Coronary artery (tissue), 2 donors: ENCODE results near the gene LHX6.

Experiments
- DNase-seq: peaks from one replicate; pipeline ENCODE4 v3.0.0-alpha.2; 2017; ENCODE audit warnings: low spot score
- H3K27ac ChIP-seq, 2 donors: fragments of 200-600 bp; sonication (generic); one replicate each; pipeline ENCODE4 v1.5.1; 2016 to 2019
- H3K4me3 ChIP-seq: fragments of 200-600 bp; sonication (generic); 2 replicates; pipeline ENCODE4 v1.5.1; 2016; ENCODE audit warnings: mild to moderate bottlenecking, moderate library complexity
- CTCF ChIP-seq: fragments of 200-600 bp; sonication (generic); IDR thresholded peaks from one replicate; pipeline ENCODE4 v1.5.1; 2019; ENCODE audit warnings: antibody characterized with exemption

LHX6 gene

GRCh38 chr9:122215663-122216062 is 13.1 kb downstream of the LHX6 start:
- H3K27ac ChIP-seq = no peak overlapping the region
- no peak for DNase-seq
- H3K4me3 ChIP-seq = no peak overlapping the region
- TF ChIP-seq CTCF = no peak

GRCh38 chr9:122214507-122214906 is 14.2 kb downstream of the LHX6 start:
- Histone ChIP-seq H3K4me3 (peak overlapping the region; percentile 69), H3K27ac (no peak overlapping the region)
- no peak for TF ChIP-seq CTCF
- no peak for DNase-seq

- TF ChIP-seq CTCF = no peak
- peak overlapping the region; percentile 69 for H3K4me3 ChIP-seq
- no peak overlapping the region for H3K27ac ChIP-seq
- DNase-seq = no peak
Observed at GRCh38 chr9:122213589-122214413, 15.0 kb downstream of the LHX6 start.

- DNase-seq = no peak
- H3K27ac ChIP-seq = no peak overlapping the region
- TF ChIP-seq CTCF = no peak
- H3K4me3 ChIP-seq = peak overlapping the region; percentile 69
Observed at GRCh38 chr9:122213102-122213588, 15.6 kb downstream of the LHX6 start.

- H3K4me3 ChIP-seq = no peak overlapping the region
- H3K27ac ChIP-seq = no peak overlapping the region
- TF ChIP-seq CTCF = no peak
- DNase-seq = no peak
Observed at GRCh38 chr9:122212473-122213004, 16.2 kb downstream of the LHX6 start.

GRCh38 chr9:122209451-122209850 is 19.3 kb downstream of the LHX6 start:
- DNase-seq = no peak
- Histone ChIP-seq H3K27ac (no peak overlapping the region), H3K4me3 (no peak overlapping the region)
- no peak for TF ChIP-seq CTCF

GRCh38 chr9:122207096-122207495 is 21.7 kb downstream of the LHX6 start:
- TF ChIP-seq CTCF = no peak
- no peak overlapping the region for H3K27ac ChIP-seq
- no peak for DNase-seq
- no peak overlapping the region for H3K4me3 ChIP-seq
